SK-N-SH (cell line): ENCODE data around the gene LRP6.

Experiments used
- CTCF ChIP-seq: fragments of 200-600 bp; sonication (generic); IDR thresholded peaks from 2 replicates; pipeline ENCODE4 v1.6.1; 2017; ENCODE audit warnings: antibody characterized with exemption, mild to moderate bottlenecking, moderate library complexity
- JUND ChIP-seq: IDR thresholded peaks from 2 replicates; pipeline ENCODE4 v1.4.0; 2012
- POLR2AphosphoS5 ChIP-seq: IDR thresholded peaks from 2 replicates; pipeline ENCODE4 v1.6.1; 2012; ENCODE audit warnings: low read depth, low read length

- TF ChIP-seq POLR2AphosphoS5 (no peak), CTCF (no peak), JUND (no peak)
Measured at GRCh38 chr12:12216349-12217017, 50.4 kb downstream of the LRP6 start.
